HCT116 (cell line): ENCODE data around the gene SIK3. TPM values are rescaled to one million over a fixed set of nuclear protein-coding genes. Genes with fewer than 3 reads are reported as not detected.

Source experiments
- ATAC-seq: fragments of 200-7000 bp; cut with Tn5 transposase; 2 replicates; pipeline ENCODE4 v1.9.1; 2020; ENCODE audit warnings: mild to moderate bottlenecking, moderate library complexity
- BruUV-seq: library from RNA; stranded (reverse); fragments of 400-500 nt; replicated peaks from 2 replicates; lab custom pipeline; 2021; lab: Mats Ljungman, UMichigan
- CTCF ChIA-PET: fragments of 300-600 bp; sonication (Branson Sonifier 250); formaldehyde crosslinking; loops from one replicate; lab custom pipeline; 2021; ENCODE audit warnings: antibody characterized with exemption; lab: Charles Lee
- POLR2A ChIA-PET: fragments of 300-600, 350-600 bp; sonication (Branson Sonifier 250); formaldehyde crosslinking; loops from one replicate; lab custom pipeline; 2021; ENCODE audit warnings: antibody characterized with exemption; lab: Charles Lee
- RAD21 ChIA-PET, 2 experiments: fragments of 300-600 bp; sonication (Branson Sonifier 250); formaldehyde crosslinking; loops; one replicate each; lab custom pipeline; 2023; ENCODE audit warnings: low total read pairs in 2 of 2; ENCODE audit not compliant: uncharacterized antibody in 2 of 2, unreplicated experiment in 2 of 2, low non-redundant PET in 1 of 2; lab: Charles Lee
- DNase-seq: peaks from one replicate; pipeline ENCODE4 v3.0.0-alpha.2; 2010; ENCODE audit warnings: low read depth, low spot score
- H2AFZ ChIP-seq: fragments of 200-600 bp; shearing (Covaris generic), sonication (generic); 2 replicates; pipeline ENCODE4 v1.6.1; 2017; ENCODE audit warnings: low read depth, mixed run types, mixed read lengths, antibody characterized with exemption, low read length; ENCODE audit not compliant: poor library complexity, severe bottlenecking
- H3K27ac ChIP-seq: 2 replicates; pipeline ENCODE4 v1.5.1; 2012; ENCODE audit warnings: low read depth, low read length
- H3K27me3 ChIP-seq: fragments of 200-600 bp; sonication (generic); 2 replicates; pipeline ENCODE4 v1.6.1; 2016; ENCODE audit warnings: mixed run types, low read length, mixed read lengths; ENCODE audit not compliant: insufficient read depth
- H3K36me3 ChIP-seq, 2 experiments: fragments of 200-500 bp in 1 of 2; fragments of 200-600 bp in 1 of 2; sonication (Bioruptor generic) in 1 of 2; sonication (generic) in 1 of 2; 2 replicates each; pipeline versions ENCODE4 v1.5.1 to v1.6.1; 2014 to 2016; ENCODE audit warnings: low read length in 2 of 2, inconsistent platforms in 1 of 2, mixed read lengths in 1 of 2, mixed run types in 1 of 2; ENCODE audit not compliant: insufficient read depth in 2 of 2, control insufficient read depth in 1 of 2
- H3K4me1 ChIP-seq, 2 experiments: fragments of 200-600 bp in 1 of 2; sonication (generic) in 1 of 2; 2 replicates each; pipeline versions ENCODE4 v1.5.1 to v1.6.1; 2012 to 2017; ENCODE audit warnings: low read length in 2 of 2, inconsistent platforms in 1 of 2, mild to moderate bottlenecking in 1 of 2, mixed read lengths in 1 of 2, mixed run types in 1 of 2, moderate library complexity in 1 of 2; ENCODE audit not compliant: insufficient read depth in 2 of 2, control insufficient read depth in 1 of 2
- H3K4me2 ChIP-seq: fragments of 200-600 bp; sonication (generic); 2 replicates; pipeline ENCODE4 v1.6.1; 2017; ENCODE audit warnings: mixed run types, low read length, mixed read lengths
- H3K4me3 ChIP-seq, 2 experiments: fragments of 200-600 bp in 1 of 2; sonication (generic) in 1 of 2; replicated peaks in 1 of 2; 2 replicates each; pipeline ENCODE4 v1.5.1; 2011 to 2016; ENCODE audit warnings: low read length in 2 of 2, control low read depth in 1 of 2, low read depth in 1 of 2, mild to moderate bottlenecking in 1 of 2, mixed read lengths in 1 of 2, mixed run types in 1 of 2
- H3K79me2 ChIP-seq: fragments of 200-600 bp; sonication (generic); 2 replicates; pipeline ENCODE4 v1.6.1; 2017; ENCODE audit warnings: mild to moderate bottlenecking, mixed run types, low read length, moderate library complexity, mixed read lengths; ENCODE audit not compliant: insufficient read depth
- H3K9ac ChIP-seq: fragments of 200-600 bp; sonication (generic); 2 replicates; pipeline ENCODE4 v1.6.1; 2016; ENCODE audit warnings: low read length, mixed read lengths
- H3K9me2 ChIP-seq: fragments of 200-600 bp; sonication (generic), shearing (Covaris generic); 2 replicates; pipeline ENCODE4 v1.6.1; 2017; ENCODE audit warnings: mixed run types, mild to moderate bottlenecking, moderate library complexity; ENCODE audit not compliant: insufficient read depth
- H3K9me3 ChIP-seq, 2 experiments: fragments of 200-500 bp in 1 of 2; fragments of 200-600 bp in 1 of 2; sonication (Bioruptor generic) in 1 of 2; sonication (generic) in 1 of 2; 2 replicates each; pipeline ENCODE4 v1.6.1; 2014 to 2017; ENCODE audit warnings: low read length in 2 of 2, mixed read lengths in 2 of 2, inconsistent platforms in 1 of 2, low read depth in 1 of 2, mild to moderate bottlenecking in 1 of 2, mixed run types in 1 of 2, moderate library complexity in 1 of 2; ENCODE audit not compliant: control insufficient read depth in 1 of 2, insufficient read depth in 1 of 2
- H4K20me1 ChIP-seq: fragments of 200-600 bp; sonication (generic), shearing (Covaris generic); 2 replicates; pipeline ENCODE4 v1.6.1; 2017; ENCODE audit warnings: mixed run types, mild to moderate bottlenecking, moderate library complexity; ENCODE audit not compliant: insufficient read depth
- ATF3 ChIP-seq: IDR thresholded peaks from 2 replicates; pipeline ENCODE4 v1.6.1; 2012
- CBX3 ChIP-seq: IDR thresholded peaks from 2 replicates; pipeline ENCODE4 v1.6.1; 2012; ENCODE audit warnings: low read depth
- CEBPB ChIP-seq: IDR thresholded peaks from 2 replicates; pipeline ENCODE4 v1.6.1; 2012; ENCODE audit warnings: low read depth
- EGR1 ChIP-seq: IDR thresholded peaks from 2 replicates; pipeline ENCODE4 v1.6.1; 2012; ENCODE audit warnings: low read depth
- ELF1 ChIP-seq: IDR thresholded peaks from 2 replicates; pipeline ENCODE4 v1.6.1; 2012; ENCODE audit warnings: low read depth, borderline replicate concordance
- EZH2 ChIP-seq: fragments of 200-600 bp; sonication (generic); IDR thresholded peaks from 2 replicates; pipeline ENCODE4 v1.6.1; 2017; ENCODE audit warnings: antibody characterized with exemption, mixed run types
- EZH2phosphoT487 ChIP-seq: fragments of 200-600 bp; IDR thresholded peaks from 2 replicates; pipeline ENCODE4 v1.6.1; 2018; ENCODE audit warnings: antibody characterized with exemption, borderline replicate concordance
- FOSL1 ChIP-seq: IDR thresholded peaks from 2 replicates; pipeline ENCODE4 v1.6.1; 2012; ENCODE audit warnings: low read depth
- JUND ChIP-seq: IDR thresholded peaks from 2 replicates; pipeline ENCODE4 v1.6.1; 2012
- MAX ChIP-seq: IDR thresholded peaks from 2 replicates; pipeline ENCODE4 v1.6.1; 2012
- POLR2AphosphoS5 ChIP-seq: IDR thresholded peaks from 2 replicates; pipeline ENCODE4 v1.6.1; 2011; ENCODE audit warnings: mild to moderate bottlenecking, low read depth, low read length, moderate library complexity
- RAD21 ChIP-seq: IDR thresholded peaks from 2 replicates; pipeline ENCODE4 v1.6.1; 2012; ENCODE audit warnings: low read depth, mild to moderate bottlenecking
- REST ChIP-seq: IDR thresholded peaks from 2 replicates; pipeline ENCODE4 v1.6.1; 2012; ENCODE audit warnings: low read depth
- SIN3A ChIP-seq: IDR thresholded peaks from 2 replicates; pipeline ENCODE4 v1.6.1; 2012; ENCODE audit warnings: low read depth
- SP1 ChIP-seq: IDR thresholded peaks from 2 replicates; pipeline ENCODE4 v1.6.1; 2012; ENCODE audit warnings: low read depth
- SRF ChIP-seq: IDR thresholded peaks from 2 replicates; pipeline ENCODE4 v1.6.1; 2012; ENCODE audit warnings: low read depth
- YY1 ChIP-seq: IDR thresholded peaks from 2 replicates; pipeline ENCODE4 v1.6.1; 2011; ENCODE audit warnings: low read length, low read depth, moderate library complexity, mild to moderate bottlenecking; ENCODE audit not compliant: insufficient replicate concordance; ENCODE audit errors: extremely low read depth
- intact Hi-C: fragments of 100-400 bp; cut with micrococcal nuclease; formaldehyde crosslinking; loops from 2 replicates; pipeline ENCODE4 v1.10.0; 2022
- total RNA-seq: library from RNA; stranded (reverse); gene quantifications from one replicate; pipeline ENCODE4 v1.2.1, GENCODE V29; 2021; ENCODE audit not compliant: unreplicated experiment

Gene SIK3
- total RNA-seq, 1 experiment from 2014 or later, result 21.0 TPM

GRCh38 chr11:116875194-116875593, 223.0 kb downstream of the SIK3 start:
- DNase-seq (no peak), ATAC-seq (no peak)
- POLR2A ChIA-PET, result no interaction called here
- Histone ChIP-seq H3K27me3 (no peaks in the 10 kb centered on the region), H3K9me3 (no peaks in the 10 kb centered on the region), H3K4me3 (no peak overlapping the region)
- BruUV-seq, result no TSS peak
- RAD21 ChIA-PET, result no interaction called here
- intact Hi-C loops, result no loop called here
- TF ChIP-seq JUND, result no peak
- TF ChIP-seq EZH2phosphoT487, result no peak
- TF ChIP-seq, all 23 proteins: peak for 0
- Histone ChIP-seq H4K20me1 (no peaks in the 10 kb centered on the region), H3K9ac (no peak overlapping the region), H3K79me2 (no peaks in the 10 kb centered on the region), H3K36me3 (peaks cover 6 to 25% of the 10 kb centered on the region in 2 experiments; a peak in 2 of 4 replicates), H3K4me1 (peaks cover 0 to 3% of the 10 kb centered on the region in 2 experiments; a peak in 1 of 4 replicates), H2AFZ (no peak overlapping the region), H3K27ac (no peak overlapping the region), H3K9me2 (no peaks in the 10 kb centered on the region), H3K4me2 (no peak overlapping the region)
- CTCF ChIA-PET, result no interaction called here

GRCh38 chr11:116874251-116874650, 224.0 kb downstream of the SIK3 start:
- CTCF ChIA-PET, result no interaction called here
- H4K20me1 ChIP-seq, result no peaks in the 10 kb centered on the region
- no peak overlapping the region for H3K4me3 ChIP-seq
- no peaks in the 10 kb centered on the region for H3K9me3 ChIP-seq
- H3K9me2 ChIP-seq, result no peaks in the 10 kb centered on the region
- RAD21 ChIA-PET, result no interaction called here
- no peak overlapping the region for H3K27ac ChIP-seq
- ATAC-seq, result no peak
- TF ChIP-seq ELF1, result no peak
- no peak for TF ChIP-seq CEBPB
- TF ChIP-seq REST, result no peak
- TF ChIP-seq EZH2, result no peak
- TF ChIP-seq JUND, result no peak
- no peak for TF ChIP-seq POLR2AphosphoS5
- no peak for TF ChIP-seq ATF3
- no peak for TF ChIP-seq EZH2phosphoT487
- TF ChIP-seq FOSL1, result no peak
- TF ChIP-seq RAD21, result no peak
- TF ChIP-seq SIN3A, result no peak
- no peak for TF ChIP-seq MAX
- no peak for TF ChIP-seq YY1
- TF ChIP-seq SP1, result no peak
- TF ChIP-seq EGR1, result no peak
- TF ChIP-seq CBX3, result no peak
- TF ChIP-seq SRF, result no peak
- TF ChIP-seq, all 23 proteins: peak for 0
- Histone ChIP-seq H3K27me3 (no peaks in the 10 kb centered on the region), H2AFZ (no peak overlapping the region), H3K79me2 (no peaks in the 10 kb centered on the region), H3K36me3 (peaks cover 6 to 25% of the 10 kb centered on the region in 2 experiments; a peak in 2 of 4 replicates), H3K9ac (no peak overlapping the region), H3K4me2 (no peak overlapping the region), H3K4me1 (no peaks in the 10 kb centered on the region)
- no TSS peak for BruUV-seq
- intact Hi-C loops, result no loop called here
- DNase-seq, result no peak
- POLR2A ChIA-PET, result no interaction called here
